HG03469 (cell line): Measurements from ENCODE around the gene BLM.
A peak's percentile ranks its signal among the peaks of the same experiment; 100 is the strongest.
"Not testable (repeated sequence)": the region's sequence is repeated elsewhere in the genome, so short reads cannot be mapped to it uniquely, and the experiment has no call there.

Source experiments
- ATAC-seq: cut with Tn5 transposase; IDR thresholded peaks from one replicate; pipeline ENCODE4 v1.9.1; 2021; ENCODE audit warnings: mild to moderate bottlenecking, moderate library complexity, moderate number of reproducible peaks; ENCODE audit not compliant: unreplicated experiment

BLM gene

DNA sequence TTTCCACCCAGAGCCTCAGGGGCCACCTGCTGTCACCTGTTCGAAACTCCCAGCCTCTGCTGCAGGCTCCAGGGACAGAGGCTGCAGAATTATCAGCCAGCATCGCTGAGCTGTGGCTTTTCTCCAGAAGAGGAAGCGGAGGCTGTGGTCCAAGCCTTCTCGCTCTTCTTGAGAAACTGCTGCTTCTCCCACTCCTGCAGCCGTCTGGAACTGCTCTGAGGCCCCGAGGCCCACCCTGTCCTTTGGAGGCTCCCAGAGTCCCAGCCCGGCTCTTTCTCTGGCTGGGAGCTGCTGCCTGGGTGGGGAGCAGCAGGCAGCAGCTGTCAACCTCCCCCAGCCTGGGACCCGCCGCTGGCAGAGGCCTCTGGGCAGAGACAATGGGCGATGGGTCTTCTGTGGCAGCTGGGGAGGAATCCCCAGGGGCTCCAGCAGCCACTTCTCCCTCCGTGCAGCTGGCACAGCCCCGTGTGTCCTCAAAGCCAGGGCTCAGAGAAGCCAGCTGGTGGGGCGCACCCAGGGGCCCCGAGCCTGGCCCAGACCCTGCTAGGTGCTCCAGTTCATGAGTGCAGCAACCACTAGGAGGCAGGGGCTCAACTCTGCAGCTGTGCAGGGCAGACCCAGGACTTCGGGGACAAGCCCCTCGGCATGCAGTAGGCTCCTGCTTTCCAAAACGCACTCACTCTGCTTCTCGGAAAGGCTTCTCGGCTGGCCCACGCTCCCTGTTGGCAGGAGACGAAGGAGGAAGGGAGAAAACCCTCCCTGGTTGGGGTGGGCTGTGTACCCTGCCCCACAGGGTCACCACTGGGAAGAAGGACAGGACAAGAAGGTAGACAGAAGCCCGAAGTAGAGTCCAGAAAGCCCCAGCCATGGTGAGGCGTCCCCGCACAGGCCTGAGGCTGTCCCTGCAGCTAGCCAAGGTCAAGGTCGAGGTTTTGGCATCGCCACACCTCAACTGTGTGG lies 101.4 kb downstream of the BLM start:
- no peak for ATAC-seq

DNA sequence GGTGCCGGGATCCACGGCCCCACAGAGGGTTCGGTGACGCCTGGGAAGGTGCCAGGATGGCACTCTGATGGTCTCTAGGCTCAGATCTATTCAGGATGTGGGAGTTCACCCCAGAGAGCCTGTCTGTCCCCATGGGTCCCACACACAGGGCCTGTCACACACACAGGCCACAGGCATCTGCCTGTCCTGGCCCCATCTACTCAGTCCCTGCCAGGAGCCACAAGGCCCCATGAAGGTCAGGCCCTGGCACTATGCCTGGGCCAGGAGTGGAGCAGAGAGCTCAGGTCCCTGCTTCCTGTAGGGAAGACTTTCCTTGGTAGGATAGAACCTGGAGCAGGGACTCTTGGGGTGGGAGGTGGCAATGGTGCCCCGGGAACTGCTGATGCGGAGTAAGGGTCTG lies 102.2 kb downstream of the BLM start:
- no peak for ATAC-seq

DNA sequence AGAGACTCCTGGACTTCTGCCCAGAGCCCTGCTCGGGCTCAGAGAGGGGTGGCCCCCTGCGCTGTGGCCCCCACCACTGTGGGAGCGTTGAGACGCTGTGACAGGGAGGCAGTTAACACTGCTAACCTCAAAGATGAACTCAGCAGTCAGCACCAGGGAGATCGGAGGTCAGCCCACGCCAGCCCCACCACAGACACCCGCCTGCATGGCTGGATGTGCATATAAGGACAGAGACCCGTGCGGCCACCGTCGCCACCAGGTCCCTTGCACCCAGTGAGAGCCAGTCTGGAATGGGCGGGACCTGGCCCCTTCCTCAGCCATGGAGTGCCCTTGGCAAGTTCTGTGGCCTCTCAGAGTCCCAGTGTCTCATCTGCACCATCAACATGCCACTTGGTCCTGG lies 102.7 kb downstream of the BLM start:
- ATAC-seq: no peak

DNA sequence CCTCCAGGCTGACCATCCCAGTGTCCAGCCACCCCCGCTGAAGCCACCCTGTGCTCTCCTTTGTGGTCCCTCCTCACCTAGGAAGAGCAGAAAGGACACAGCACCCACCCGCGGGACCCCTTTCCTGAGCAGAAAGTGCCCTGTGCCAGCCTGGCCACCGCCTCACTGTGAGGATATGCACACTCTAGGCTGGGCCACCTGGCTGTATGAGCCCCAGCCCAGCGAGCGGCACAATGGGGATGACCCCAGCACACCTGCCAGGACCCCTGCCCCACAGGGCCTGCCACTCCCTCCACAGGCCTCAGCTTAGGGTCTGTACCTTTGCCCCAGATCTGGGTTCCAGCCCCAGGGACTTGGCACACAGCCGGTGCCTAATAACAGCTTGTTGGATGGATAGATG lies 103.3 kb downstream of the BLM start:
- ATAC-seq: no peak

DNA sequence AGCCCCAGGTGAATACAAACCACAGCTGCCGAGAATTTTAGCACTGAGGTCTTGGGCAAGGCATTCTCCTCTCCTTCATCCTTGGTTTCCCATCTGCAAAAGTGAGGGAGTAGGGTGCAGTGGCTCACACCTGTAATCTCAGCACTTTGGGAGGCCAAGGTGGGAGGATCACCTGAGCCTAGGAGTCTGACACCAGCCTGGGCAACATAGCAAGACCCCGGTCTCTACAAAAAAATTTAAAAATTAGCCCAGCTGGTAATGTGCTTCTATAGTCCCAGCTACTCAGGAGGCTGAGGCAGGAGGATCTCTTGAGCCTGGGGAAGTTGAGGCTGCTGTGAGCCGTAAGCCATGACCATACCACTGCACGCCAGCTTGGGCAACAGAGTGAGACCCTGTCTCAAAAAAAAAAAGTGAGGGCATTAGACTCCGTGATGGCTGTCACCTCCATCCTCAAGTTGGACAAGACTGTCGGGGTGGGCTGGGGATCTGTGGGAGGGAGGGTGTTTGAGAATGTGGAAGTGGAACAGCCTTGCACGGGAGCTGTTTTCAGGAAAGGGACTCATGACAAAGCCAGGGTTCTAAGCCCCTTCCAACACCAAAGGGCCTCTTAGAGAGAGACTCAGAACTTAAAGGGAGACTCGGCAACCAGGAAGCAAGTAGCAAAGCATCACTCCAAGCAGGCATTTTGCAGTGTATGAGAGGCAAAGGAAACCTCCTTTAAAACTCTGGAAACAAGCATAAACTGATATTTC lies 105.2 kb downstream of the BLM start:
- ATAC-seq: no peak

DNA sequence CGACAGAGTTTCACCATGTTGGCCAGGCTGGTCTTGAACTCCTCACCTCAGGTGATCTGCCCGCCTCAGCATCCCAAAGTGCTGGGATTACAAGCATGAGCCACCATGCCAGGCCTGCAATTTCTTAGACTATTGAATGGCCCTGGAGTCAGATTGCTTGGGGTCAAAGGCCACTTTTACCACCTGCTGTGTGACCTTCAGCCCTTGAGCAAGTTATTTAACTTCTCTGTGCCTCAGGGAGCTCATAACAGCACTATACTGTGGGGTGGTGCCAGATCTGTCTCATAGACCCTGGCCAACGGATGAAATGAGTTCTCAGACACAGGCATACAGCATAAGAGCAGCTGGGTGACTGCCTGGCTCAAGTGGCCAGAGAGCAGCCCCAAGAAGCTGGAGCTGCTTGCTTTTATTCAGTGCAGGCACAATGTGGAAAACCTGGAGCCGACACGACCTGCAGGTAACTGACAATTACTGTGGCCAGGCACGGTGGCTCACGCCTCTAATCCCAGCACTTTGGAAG lies 106.4 kb downstream of the BLM start:
- no peak for ATAC-seq

DNA sequence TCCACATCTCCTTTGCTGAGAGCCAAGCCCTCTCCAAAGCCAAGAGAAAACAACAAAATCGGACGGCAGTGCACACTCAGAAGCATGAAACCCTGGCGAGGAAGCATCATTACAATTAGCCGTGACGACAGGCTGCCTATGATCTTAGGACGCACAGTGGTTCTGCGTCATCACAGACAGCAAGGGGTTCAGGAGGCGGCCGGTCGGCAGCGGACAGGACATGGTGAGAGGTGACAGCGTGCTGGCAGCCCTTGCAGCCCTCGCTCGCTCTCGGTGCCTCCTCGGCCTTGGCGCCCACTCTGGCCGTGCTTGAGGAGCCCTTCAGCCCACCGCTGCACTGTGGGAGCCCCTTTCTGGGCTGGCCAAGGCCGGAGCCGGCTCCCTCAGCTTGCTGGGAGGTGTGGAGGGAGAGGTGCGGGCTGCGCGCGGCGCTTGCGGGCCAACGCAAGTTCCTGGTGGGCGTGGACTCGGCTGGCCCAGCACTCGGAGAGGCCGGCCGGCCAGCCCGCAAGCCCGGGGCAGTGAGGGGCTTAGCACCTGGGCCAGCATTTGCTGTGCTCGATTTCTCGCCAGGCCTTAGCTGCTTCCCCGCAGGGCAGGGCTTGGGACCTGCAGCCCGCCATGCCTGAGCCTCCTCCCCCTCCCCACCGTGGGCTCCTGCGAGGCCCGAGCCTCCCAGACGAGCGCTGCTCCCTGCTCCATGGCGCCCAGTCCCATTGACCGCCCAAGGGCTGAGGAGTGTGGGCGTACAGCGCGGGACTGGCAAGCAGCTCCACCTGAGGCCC lies 108.2 kb downstream of the BLM start:
- ATAC-seq: not testable (repeated sequence)

DNA sequence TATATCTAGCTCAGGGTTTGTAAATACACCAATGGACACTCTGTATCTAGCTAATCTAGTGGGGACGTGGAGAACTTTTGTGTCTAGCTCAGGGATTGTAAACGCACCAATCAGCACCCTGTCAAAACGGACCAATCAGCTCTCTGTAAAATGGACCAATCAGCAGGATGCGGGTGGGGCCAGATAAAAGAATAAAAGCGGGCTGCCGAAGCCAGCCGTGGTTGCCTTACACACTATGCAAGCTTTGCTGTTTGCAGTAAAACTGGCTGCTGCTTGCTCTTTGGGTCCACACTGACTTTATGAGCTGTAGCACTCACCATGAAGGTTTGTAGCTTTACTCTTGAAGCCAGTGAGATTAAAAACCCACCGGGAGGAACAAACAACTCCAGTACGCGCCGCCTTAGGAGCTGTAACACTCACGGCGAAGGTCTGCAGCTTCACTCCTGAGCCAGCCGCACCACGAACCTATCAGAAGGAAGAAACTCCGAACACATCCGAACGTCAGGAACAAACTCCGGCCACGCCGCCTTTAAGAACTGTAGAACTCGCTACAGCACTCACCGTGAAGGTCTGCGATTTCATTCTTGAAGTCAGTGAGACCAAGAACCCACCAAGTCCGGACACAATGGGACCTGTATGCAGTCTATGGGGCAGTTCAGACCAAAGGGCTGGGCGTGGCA lies 109.2 kb downstream of the BLM start:
- not testable (repeated sequence) for ATAC-seq

DNA sequence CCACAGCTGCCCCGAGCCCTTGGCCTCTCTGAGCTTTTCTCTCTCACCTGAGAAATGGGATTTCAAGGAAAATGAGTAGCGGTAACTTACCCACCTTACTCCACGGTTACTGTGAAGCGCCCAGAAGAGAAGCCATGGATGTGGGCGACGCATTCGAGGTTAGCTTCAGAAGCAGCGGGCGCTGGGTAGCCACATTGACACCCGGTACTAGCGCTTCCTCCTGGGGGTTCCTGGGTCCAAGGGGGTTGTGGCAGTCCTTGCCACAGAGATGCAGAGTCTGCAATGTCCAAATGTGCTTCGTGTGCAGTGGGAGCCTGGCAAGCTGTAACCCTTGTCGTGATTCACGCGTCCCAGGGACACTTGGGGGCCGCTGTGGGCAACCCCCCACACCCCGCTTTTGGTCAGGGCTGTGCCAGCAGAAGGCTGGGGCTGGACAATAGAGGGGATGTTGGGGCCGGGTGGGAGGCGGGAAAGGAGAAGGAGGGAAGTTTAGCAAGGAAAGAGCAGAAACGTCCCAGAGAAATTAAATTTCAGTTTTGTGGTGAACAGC lies 109.8 kb downstream of the BLM start:
- no peak for ATAC-seq

DNA sequence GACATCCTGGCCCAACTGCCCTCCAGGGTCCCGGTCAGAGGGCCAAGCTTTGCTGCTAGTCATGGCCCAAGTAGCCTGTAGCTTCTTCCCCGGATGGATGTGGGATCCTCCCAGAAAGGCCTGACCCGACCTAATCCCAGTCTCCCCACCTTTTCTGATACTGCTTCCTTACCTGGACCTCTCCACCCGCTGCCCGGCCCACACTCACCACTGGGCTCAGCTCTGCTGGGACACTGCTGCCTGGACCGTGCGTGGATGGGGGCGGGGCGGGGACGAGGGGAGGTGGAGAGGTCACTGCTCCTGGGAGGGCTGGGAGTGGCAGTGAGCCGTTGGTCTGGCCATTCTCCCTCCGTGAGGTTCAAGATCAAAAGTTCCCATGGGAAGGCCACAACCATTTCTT lies 111.0 kb downstream of the BLM start:
- no peak for ATAC-seq

DNA sequence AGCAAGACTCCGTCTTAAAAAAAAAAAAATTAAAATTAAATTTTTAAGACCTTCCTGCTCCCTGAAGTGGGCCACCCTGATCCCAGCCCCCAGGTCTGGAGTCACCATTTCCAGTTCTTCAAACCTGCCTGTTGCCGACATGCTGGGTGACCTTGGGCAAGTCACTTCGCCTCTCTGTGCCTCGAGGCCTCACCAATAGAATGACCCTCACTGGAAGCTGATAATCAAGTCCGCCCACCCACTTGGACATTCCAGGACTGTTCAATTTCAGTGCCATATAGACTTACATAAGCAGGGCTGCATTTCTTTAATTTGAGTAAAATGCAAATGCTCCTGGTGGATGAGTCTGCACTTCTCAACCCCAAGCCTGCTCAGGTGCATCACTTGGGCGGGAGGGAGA lies 112.0 kb downstream of the BLM start:
- no peak for ATAC-seq

DNA sequence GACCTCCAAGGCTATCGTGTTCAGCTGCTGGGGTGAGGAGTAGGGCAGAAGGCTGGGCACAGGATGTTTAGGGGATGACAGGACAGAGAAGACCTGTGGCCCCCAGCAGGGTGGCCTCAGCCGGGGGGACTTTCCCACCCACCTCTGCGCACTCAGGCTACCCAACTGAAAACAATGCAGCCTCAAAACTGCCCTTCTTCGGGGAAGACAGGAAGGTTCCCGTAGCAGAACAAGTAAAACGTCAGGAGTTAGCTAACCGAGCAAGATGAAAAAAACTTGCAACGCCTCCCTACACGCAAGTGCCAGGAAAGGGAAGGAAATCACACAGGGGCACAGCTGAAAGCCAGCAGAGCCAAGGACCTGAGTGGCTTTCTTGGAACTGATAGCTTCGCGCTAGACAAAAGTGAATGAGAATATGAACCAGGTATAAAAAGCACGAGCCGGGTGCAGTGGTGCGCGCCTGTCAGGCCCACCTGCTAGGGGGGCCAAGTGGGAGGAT lies 112.8 kb downstream of the BLM start:
- no peak for ATAC-seq

DNA sequence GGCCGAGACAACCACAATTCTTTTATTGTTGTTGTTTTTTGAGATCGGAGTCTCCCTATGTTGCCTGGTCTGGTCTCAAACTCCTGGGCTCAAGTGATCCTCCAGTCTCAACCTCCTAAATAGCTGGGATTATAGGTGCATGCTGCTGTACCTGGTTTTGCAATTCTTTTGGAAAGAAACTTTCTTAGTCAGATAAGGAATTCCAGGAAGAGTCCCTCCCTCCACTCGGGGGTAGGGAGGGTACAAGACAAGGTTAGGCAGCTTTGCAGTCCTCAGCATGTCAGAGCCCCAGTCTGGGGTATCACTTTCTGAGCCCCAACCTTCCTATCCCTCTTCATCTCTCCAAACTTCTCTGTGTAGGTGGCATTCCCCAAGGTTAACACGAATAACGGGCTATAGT lies 117.5 kb downstream of the BLM start:
- ATAC-seq: no peak

DNA sequence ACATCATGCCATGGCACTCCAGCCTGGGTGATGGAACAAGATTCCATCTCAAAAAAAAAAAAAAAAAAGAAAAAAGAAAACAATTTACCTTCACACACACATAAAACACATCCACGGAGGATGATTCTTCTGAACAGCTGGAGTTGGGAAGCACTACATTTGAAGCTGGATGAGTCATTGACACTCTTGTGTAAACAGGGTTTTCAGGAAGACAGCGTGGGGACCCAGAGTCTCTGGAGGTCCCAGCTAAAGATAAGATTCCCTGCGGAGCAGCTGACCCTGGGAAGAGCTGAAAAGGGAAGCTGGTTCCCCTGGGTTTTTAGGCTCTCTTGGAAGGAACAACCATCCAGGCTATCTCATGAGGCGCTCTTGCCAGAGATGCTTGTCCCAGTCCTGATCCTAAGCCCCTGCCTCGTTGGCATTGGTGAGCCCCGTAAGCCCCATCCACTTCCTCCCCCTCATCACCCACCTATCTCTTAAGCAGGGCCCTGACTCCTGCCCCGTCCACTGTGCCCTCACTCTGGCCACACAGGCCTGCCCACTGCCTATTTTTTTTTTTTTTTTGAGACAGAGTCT lies 119.2 kb downstream of the BLM start:
- no peak for ATAC-seq

DNA sequence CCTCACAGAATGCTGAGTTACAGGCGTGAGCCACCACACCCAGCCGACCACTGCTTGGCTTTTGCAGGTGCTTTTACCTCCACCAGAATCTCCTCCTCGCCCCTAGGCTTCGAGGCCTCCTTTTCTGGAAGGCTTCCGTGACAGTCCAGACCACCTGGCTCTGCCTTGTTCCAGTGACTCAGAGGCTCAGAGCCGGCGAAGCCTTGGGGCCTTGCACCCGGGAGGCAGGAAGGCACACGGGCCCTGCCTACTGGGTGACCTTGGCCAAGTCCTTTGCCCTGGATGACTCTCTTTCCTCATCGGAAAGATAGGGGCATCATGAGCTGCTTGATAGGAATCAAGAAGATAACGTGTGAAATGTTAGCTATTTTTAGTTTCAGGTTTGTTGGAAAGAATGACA lies 119.9 kb downstream of the BLM start:
- ATAC-seq: no peak

DNA sequence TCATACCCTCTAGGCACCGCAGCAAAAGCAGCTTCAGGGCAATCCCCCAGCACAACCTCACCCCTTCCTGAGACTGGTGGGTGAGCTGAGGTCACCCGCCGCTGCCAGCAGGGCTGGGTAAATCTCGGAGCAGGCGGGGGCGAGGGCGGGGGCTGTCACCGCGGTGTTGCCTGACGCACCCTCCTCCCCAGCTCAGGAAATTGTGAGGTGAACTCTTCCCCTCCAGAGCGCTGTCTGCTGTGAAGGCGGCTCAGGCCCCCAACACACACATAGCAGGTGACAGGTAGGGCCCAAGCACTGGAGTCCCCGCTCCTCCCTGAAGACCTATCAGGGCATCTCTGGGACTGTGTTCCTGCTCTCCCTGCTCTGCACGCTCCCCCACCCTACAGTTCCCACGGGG lies 121.0 kb downstream of the BLM start:
- no peak for ATAC-seq

DNA sequence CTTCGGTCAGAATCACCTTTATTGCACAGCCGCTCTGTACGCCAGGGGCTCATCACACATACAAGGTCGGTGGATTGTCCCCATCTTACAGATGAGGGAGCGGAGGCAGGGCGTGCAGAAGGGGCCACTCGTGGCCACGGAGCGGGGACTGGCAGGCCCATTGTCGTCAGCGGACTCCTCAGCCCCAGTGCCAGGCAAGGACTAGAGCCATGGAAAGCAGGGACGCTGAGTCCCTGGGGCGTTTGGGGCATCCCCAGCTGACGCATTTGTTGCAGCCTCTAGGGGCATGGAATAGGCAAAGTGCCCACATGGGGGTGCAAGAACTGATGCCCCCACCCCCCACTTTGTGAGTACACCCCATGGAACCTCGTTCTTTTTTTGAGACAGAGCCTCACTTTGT lies 121.4 kb downstream of the BLM start:
- no peak for ATAC-seq

DNA sequence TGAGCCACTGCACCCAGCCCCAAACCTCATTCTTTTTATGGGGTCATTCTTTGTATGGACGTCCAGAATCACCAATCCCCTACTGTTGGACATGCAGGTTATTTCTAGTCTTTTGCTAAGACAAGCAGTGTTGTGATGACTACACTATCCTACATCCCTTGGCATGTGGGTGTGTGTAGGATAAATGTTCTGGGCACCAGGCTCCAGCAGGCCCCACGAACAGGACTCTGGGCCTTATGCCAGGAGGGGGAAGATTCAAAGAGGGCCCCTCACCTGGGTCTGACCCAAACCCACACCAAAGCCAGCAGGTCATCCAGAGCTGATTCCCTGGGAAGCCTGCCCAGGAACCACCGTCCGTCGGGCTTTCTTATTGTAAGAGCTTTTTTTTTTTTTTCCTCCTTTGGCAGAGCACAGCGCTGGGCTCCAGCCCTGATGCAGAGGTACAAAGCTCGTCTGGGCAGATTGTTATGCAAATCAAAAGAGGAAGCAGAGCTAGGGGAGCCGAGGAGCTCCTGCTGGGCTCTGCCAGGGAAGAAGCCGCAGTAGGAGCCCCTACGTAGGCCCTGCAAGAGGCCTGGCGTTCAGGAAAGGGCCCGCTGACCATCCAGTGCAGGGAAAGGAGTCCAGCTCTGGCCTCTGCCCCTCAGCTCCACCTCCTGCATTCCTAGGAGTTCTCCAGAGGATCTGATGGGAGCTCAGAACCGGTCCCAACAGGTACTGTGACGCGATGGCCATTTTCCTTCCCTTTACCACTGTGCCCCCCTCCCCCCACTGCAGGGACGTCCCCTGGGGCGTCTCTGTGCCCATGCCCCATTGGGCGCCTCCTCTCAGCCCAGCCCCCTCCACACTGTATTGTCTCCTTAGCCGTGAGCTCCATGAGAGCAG lies 122.3 kb downstream of the BLM start:
- peak; percentile 61 for ATAC-seq
